NCI-H146 treated with DMSO at 0.1 percent for 48 hours (cell line): Measurements from ENCODE around the gene LRCH1.

Source experiments
- DNase-seq: peaks from one replicate; lab custom pipeline; 2025; ENCODE audit not compliant: unreplicated experiment; lab: John Stamatoyannopoulos, UW

The LRCH1 gene

GRCh38 chr13:46561691-46562090, 8.7 kb downstream of the LRCH1 start:
- no peak for DNase-seq

GRCh38 chr13:46562152-46562551, 9.2 kb downstream of the LRCH1 start:
- no peak for DNase-seq

GRCh38 chr13:46562581-46562980, 9.6 kb downstream of the LRCH1 start:
- no peak for DNase-seq

GRCh38 chr13:46565808-46566750, 13.1 kb downstream of the LRCH1 start:
- DNase-seq, result no peak

GRCh38 chr13:46567671-46568070, 14.7 kb downstream of the LRCH1 start:
- no peak for DNase-seq

- DNase-seq, result no peak
Measured at GRCh38 chr13:46569456-46569855, 16.5 kb downstream of the LRCH1 start.

GRCh38 chr13:46570273-46570672, 17.3 kb downstream of the LRCH1 start:
- no peak for DNase-seq

GRCh38 chr13:46571189-46571908, 18.4 kb downstream of the LRCH1 start:
- no peak for DNase-seq

GRCh38 chr13:46571909-46572595, 19.1 kb downstream of the LRCH1 start:
- no peak for DNase-seq

GRCh38 chr13:46572752-46573431, 19.9 kb downstream of the LRCH1 start:
- no peak for DNase-seq

GRCh38 chr13:46575301-46575771, 22.4 kb downstream of the LRCH1 start:
- no peak for DNase-seq

- no peak for DNase-seq
Measured at GRCh38 chr13:46575818-46576221, 22.9 kb downstream of the LRCH1 start.

GRCh38 chr13:46576762-46577161, 23.8 kb downstream of the LRCH1 start:
- DNase-seq, result no peak

GRCh38 chr13:46577696-46578589, 25.0 kb downstream of the LRCH1 start:
- no peak for DNase-seq

- DNase-seq, result no peak
Measured at GRCh38 chr13:46578590-46578975, 25.6 kb downstream of the LRCH1 start.

GRCh38 chr13:46580362-46580839, 27.4 kb downstream of the LRCH1 start:
- no peak for DNase-seq

- no peak for DNase-seq
Measured at GRCh38 chr13:46582190-46582589, 29.2 kb downstream of the LRCH1 start.

GRCh38 chr13:46586751-46587514, 34.0 kb downstream of the LRCH1 start:
- no peak for DNase-seq

- no peak for DNase-seq
Measured at GRCh38 chr13:46587807-46588418, 34.9 kb downstream of the LRCH1 start.
